ENCODE measurements around the gene MAD1L1. TPM values are rescaled to one million over a fixed set of nuclear protein-coding genes. Genes with fewer than 3 reads are reported as not detected.
"Not testable (repeated sequence)": the region's sequence is repeated elsewhere in the genome, so short reads cannot be mapped to it uniquely, and the experiment has no call there.

The MAD1L1 gene
- total RNA-seq, 1 donor from 2014 or later = 32.3 TPM

GRCh38 chr7:1971946-1972654 is 260.6 kb downstream of the MAD1L1 start:
- H3K36me3 ChIP-seq (ENCODE audit: insufficient read depth, low read length) = no peaks in the 10 kb centered on the region
- H4K20me1 ChIP-seq (ENCODE audit: insufficient read depth, low read length) = no peaks in the 10 kb centered on the region
- H3K4me1 Mint-ChIP-seq (ENCODE audit: low read depth, unreplicated experiment) = no peaks in the 10 kb centered on the region
- no peak overlapping the region for H3K27ac Mint-ChIP-seq (ENCODE audit: unreplicated experiment)
- H3K27ac ChIP-seq (ENCODE audit: low read depth, low read length) = no peak overlapping the region
- FAIRE-seq (no peak), DNase-seq (ENCODE audit: low read depth) (no peak)
- H3K4me2 ChIP-seq (ENCODE audit: low read length) = no peak overlapping the region
- H3K79me2 ChIP-seq (ENCODE audit: insufficient read depth, low read length) = no peaks in the 10 kb centered on the region
- peaks cover 14% of the 10 kb centered on the region for H3K27me3 Mint-ChIP-seq (ENCODE audit: low read depth, unreplicated experiment)
- peaks cover 10% of the 10 kb centered on the region for H3K9me3 Mint-ChIP-seq (ENCODE audit: unreplicated experiment)
- no peak overlapping the region for H3K4me3 Mint-ChIP-seq (ENCODE audit: unreplicated experiment)
- no peak overlapping the region for H3K4me3 ChIP-seq (ENCODE audit: insufficient read depth, low read depth, low read length)
- TF ChIP-seq CTCF (IDR thresholded peaks at IDR 0.05; ENCODE audit: insufficient read depth, low read depth, low read length) = no peak
- no peak for TF ChIP-seq EZH2 (IDR thresholded peaks at IDR 0.05; ENCODE audit: insufficient read depth, low read length)
- no peak overlapping the region for H3K9ac ChIP-seq (ENCODE audit: low read length)
- no peaks in the 10 kb centered on the region for H3K4me1 ChIP-seq (ENCODE audit: insufficient read depth, low read length)
- no peaks in the 10 kb centered on the region for H3K9me3 ChIP-seq (ENCODE audit: insufficient read depth, low read depth, low read length)
- no peaks in the 10 kb centered on the region for H3K27me3 ChIP-seq (ENCODE audit: insufficient read depth, low read length)
- no peak overlapping the region for H2AFZ ChIP-seq (ENCODE audit: low read depth, low read length)
- H3K36me3 Mint-ChIP-seq (ENCODE audit: low read depth, unreplicated experiment) = peaks cover 40% of the 10 kb centered on the region

- H3K27ac ChIP-seq (ENCODE audit: low read depth, low read length) = no peak overlapping the region
- Mint-ChIP-seq H3K9me3 (ENCODE audit: unreplicated experiment) (peaks cover 5% of the 10 kb centered on the region), H3K4me3 (ENCODE audit: unreplicated experiment) (no peak overlapping the region), H3K27me3 (ENCODE audit: low read depth, unreplicated experiment) (peaks cover 18% of the 10 kb centered on the region), H3K36me3 (ENCODE audit: low read depth, unreplicated experiment) (peaks cover 39% of the 10 kb centered on the region), H3K4me1 (ENCODE audit: low read depth, unreplicated experiment) (no peaks in the 10 kb centered on the region), H3K27ac (ENCODE audit: unreplicated experiment) (no peak overlapping the region)
- no peak overlapping the region for H3K4me2 ChIP-seq (ENCODE audit: low read length)
- H3K4me1 ChIP-seq (ENCODE audit: insufficient read depth, low read length) = no peaks in the 10 kb centered on the region
- H3K4me3 ChIP-seq (ENCODE audit: insufficient read depth, low read depth, low read length) = no peak overlapping the region
- H2AFZ ChIP-seq (ENCODE audit: low read depth, low read length) = no peak overlapping the region
- peaks cover 4% of the 10 kb centered on the region for H4K20me1 ChIP-seq (ENCODE audit: insufficient read depth, low read length)
- no peaks in the 10 kb centered on the region for H3K9me3 ChIP-seq (ENCODE audit: insufficient read depth, low read depth, low read length)
- DNase-seq (ENCODE audit: low read depth) (no peak), FAIRE-seq (no peak)
- H3K9ac ChIP-seq (ENCODE audit: low read length) = no peak overlapping the region
- H3K36me3 ChIP-seq (ENCODE audit: insufficient read depth, low read length) = no peaks in the 10 kb centered on the region
- H3K27me3 ChIP-seq (ENCODE audit: insufficient read depth, low read length) = no peaks in the 10 kb centered on the region
- TF ChIP-seq CTCF (IDR thresholded peaks at IDR 0.05; ENCODE audit: insufficient read depth, low read depth, low read length) (no peak), EZH2 (IDR thresholded peaks at IDR 0.05; ENCODE audit: insufficient read depth, low read length) (no peak)
- H3K79me2 ChIP-seq (ENCODE audit: insufficient read depth, low read length) = no peaks in the 10 kb centered on the region
Measured at GRCh38 chr7:1970895-1971294, 261.9 kb downstream of the MAD1L1 start.

- not testable (repeated sequence) for H3K4me3 ChIP-seq (ENCODE audit: insufficient read depth, low read depth, low read length); H3K27ac Mint-ChIP-seq (ENCODE audit: unreplicated experiment); H3K79me2 ChIP-seq (ENCODE audit: insufficient read depth, low read length); H2AFZ ChIP-seq (ENCODE audit: low read depth, low read length); H4K20me1 ChIP-seq (ENCODE audit: insufficient read depth, low read length); H3K4me1 Mint-ChIP-seq (ENCODE audit: low read depth, unreplicated experiment); DNase-seq (ENCODE audit: low read depth); FAIRE-seq; H3K27ac ChIP-seq (ENCODE audit: low read depth, low read length); H3K9ac ChIP-seq (ENCODE audit: low read length); H3K4me3 Mint-ChIP-seq (ENCODE audit: unreplicated experiment); H3K4me2 ChIP-seq (ENCODE audit: low read length); H3K4me1 ChIP-seq (ENCODE audit: insufficient read depth, low read length); H3K9me3 Mint-ChIP-seq (ENCODE audit: unreplicated experiment); H3K27me3 ChIP-seq (ENCODE audit: insufficient read depth, low read length); H3K36me3 ChIP-seq (ENCODE audit: insufficient read depth, low read length); H3K9me3 ChIP-seq (ENCODE audit: insufficient read depth, low read depth, low read length)
- Mint-ChIP-seq H3K36me3 (ENCODE audit: low read depth, unreplicated experiment) (peaks cover 40% of the 10 kb centered on the region), H3K27me3 (ENCODE audit: low read depth, unreplicated experiment) (peaks cover 16% of the 10 kb centered on the region)
Measured at GRCh38 chr7:1970285-1970660, 262.5 kb downstream of the MAD1L1 start.
